OCI-LY7 (cell line): ENCODE results near the gene LYRM9.

Experiments used
- EZH2phosphoT487 ChIP-seq: fragments of 200-600 bp; sonication (generic); IDR thresholded peaks from 2 replicates; pipeline ENCODE4 v1.6.1; 2018; ENCODE audit warnings: low read depth, borderline replicate concordance, mild to moderate bottlenecking, mixed run types, antibody characterized with exemption, low read length, moderate library complexity, mixed read lengths
- TF ChIP-seq, protein P1 (sequence below): fragments of 200-600 bp; sonication (generic); conservative IDR thresholded peaks from 2 replicates; pipeline ENCODE4 v1.5.1; 2014; ENCODE audit warnings: mild to moderate bottlenecking, antibody characterized with exemption, low read length, moderate library complexity, mixed read lengths

DNA sequence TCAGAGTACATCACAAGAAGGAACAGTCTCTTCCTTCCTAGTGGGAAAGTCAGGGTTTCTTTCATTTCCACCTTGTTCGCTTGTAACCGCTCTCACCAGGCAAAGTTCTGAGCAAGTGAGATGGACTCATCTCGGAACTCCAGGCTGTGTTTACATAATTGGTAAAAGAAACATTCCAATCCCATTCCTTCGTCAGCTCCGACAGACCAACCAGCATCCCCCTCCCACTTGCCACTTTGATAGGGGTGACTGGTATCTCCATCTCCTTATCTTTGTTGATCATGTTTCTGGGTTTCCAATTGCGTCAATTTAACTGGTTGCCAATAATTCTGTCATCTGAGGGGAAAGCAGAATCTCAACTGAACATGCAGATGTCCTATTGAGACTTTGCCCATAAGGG is 36.8 kb upstream of the LYRM9 start:
- TF ChIP-seq, protein P1, sequence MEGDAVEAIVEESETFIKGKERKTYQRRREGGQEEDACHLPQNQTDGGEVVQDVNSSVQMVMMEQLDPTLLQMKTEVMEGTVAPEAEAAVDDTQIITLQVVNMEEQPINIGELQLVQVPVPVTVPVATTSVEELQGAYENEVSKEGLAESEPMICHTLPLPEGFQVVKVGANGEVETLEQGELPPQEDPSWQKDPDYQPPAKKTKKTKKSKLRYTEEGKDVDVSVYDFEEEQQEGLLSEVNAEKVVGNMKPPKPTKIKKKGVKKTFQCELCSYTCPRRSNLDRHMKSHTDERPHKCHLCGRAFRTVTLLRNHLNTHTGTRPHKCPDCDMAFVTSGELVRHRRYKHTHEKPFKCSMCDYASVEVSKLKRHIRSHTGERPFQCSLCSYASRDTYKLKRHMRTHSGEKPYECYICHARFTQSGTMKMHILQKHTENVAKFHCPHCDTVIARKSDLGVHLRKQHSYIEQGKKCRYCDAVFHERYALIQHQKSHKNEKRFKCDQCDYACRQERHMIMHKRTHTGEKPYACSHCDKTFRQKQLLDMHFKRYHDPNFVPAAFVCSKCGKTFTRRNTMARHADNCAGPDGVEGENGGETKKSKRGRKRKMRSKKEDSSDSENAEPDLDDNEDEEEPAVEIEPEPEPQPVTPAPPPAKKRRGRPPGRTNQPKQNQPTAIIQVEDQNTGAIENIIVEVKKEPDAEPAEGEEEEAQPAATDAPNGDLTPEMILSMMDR: no peak
- no peak for TF ChIP-seq EZH2phosphoT487
